ENCODE measurements around the gene CDK17.
"Not testable (repeated sequence)": the region's sequence is repeated elsewhere in the genome, so short reads cannot be mapped to it uniquely, and the experiment has no call there.

Gene CDK17

DNA sequence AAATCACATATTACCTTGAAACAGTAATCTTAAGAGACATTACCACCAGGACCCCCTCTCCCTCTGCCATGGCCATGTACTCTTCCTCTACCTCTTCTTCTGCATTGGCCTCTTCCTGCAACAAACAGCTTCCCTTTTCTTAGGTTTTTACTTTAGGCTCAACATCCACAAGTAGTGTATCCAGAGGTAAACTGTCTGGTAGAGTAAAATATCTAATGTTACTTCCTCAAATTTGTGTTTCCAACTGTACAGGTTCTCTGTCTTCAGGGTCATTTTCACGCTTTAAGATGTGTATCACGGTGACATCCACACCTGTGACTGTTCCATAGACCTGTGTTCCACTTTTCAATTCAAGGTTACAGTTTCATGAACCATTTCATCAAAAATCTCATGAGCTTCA lies 13.4 kb downstream of the CDK17 start:
- no peak for DNase-seq

DNA sequence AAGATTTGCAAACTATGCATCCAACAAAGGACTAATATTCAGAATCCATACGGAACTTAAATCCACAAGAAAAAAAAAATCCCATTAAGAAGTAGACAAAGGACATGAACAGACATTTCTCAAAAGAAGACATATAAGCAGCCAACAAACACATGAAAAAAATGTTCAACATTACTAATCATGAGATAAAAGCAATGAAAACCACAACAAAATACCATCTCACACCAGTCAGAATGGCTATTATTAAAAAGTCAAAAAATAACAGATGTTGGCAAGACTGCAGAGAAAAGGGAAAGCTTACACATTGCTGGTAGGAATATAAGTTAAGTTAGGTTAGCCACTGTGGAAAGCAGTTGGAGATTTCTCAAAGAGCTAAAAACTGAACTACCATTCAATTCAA lies 16.2 kb downstream of the CDK17 start:
- DNase-seq, result no peak

DNA sequence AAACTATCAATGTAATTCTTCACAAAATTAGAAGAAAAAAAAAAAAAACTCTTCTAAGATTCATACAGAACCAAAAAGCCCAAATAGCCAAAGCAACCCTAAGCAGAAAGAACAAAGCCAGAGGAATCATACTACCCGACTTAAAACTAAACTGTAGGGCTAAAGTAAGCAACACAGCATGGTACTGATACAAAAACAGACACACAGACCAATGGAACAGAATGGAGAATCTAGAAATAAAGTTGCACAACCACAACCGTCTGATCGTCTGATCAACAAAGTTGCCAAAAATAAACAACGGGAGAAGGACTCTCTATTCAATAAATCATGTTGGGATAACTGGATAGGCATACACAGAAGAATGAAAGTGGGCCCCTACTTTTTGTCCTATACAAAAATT lies 16.9 kb downstream of the CDK17 start:
- no peak for DNase-seq

DNA sequence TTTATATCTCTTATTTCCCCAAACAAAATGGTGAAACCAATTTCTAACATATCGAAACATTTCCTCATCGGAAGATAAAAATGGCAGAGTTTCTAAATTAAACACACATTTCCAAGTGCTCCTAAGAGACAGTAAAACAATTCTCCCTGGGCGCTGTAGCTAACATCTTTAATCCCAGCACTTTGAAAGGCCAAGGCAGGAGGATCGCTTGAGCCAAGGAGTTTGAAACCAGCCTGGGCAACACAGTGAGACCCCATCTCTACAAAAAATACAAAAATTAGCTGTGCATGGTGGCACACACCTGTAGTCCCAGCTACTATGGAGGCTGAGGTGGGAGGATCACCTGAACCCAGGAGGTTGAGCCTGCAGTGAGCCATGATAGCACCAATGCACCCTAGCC lies 20.5 kb downstream of the CDK17 start:
- DNase-seq, result not testable (repeated sequence)

DNA sequence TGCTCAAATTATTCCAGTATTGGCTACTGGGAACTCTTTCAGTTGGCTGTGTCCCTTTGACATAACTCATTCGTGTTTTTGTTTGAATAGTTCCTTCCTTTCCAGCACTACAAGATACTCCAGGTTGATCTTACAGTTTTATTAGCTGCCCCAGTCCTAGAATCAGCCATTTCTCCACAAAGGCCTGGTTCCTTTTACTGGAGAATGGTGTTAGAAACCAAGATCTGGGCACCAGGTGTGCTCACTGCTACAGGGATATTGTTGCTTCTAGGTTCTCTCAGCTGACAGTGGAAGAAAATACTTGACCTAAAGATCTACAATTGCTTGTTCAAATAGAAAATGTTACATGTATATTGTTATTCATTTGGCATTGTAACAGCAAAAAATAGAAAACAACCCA lies 21.9 kb downstream of the CDK17 start:
- no peak for DNase-seq

DNA sequence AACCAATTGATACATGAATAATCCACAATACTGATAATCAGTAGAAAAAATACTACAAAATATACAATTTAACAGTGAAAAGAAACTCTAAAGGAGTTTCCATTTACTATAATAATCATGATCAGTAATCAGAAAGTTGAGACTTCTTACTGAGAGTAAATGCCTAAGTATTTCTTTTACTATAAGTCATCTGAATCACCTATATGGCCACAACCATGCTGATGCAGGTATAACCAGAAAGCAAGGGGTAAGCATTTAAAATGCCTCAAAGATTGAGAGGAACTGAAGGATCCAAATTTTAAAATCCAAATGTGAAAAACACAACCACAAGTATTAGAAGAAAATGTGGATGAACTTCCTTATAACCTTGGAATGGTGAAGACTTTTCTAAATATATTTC lies 23.4 kb downstream of the CDK17 start:
- no peak for DNase-seq

DNA sequence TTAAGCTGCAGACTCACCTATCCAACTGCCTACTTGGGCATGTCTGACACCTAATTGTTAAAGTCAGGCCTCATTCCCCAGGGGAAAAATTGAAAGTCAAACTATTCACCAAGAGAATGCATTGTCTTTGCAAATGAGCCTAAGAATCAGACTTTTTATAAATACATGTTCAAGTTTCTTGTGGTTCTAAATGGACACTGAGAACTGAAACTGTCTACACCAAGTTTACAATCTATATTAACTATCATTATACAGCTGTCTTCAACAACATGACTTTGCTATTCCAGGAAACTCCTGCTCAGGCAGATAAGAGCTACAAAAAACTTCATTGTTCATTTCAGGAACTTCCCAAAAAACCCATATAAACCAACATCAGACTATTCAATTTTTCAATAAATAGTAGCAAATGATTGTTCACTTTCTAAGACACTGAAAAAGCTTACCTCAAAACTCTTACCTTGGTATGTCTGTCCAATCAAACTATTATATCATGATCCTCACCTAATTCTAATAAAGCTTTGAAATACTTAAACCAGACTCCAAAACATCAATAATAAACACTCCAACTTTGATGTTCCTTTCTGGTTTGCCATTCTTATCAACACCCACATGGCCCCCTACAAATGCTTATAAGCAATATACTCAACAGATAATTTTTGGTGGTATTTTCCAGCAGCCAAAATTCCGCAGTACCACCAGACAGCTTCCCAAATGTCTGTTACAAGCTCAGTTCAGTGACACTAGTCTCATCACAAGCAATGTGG lies 24.2 kb downstream of the CDK17 start:
- DNase-seq, result no peak

DNA sequence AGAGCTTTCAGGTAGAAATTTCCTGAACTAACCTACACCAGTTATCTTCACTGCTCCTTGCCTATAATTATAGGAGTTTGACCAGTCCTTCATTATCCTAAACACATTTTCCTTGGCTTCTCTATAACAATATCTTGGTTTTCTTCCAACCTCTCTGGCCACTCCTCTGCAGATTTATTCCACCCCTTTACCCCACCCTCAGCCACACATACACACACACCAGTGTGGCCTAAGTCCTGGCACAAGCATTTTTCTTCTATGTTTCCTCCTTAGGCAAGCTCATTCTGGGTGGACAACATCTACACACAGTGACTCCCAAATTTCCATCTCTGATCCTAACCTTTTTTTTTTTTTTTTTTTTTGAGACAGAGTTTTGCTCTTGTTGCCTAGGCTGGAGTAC lies 25.1 kb downstream of the CDK17 start:
- no peak for DNase-seq

DNA sequence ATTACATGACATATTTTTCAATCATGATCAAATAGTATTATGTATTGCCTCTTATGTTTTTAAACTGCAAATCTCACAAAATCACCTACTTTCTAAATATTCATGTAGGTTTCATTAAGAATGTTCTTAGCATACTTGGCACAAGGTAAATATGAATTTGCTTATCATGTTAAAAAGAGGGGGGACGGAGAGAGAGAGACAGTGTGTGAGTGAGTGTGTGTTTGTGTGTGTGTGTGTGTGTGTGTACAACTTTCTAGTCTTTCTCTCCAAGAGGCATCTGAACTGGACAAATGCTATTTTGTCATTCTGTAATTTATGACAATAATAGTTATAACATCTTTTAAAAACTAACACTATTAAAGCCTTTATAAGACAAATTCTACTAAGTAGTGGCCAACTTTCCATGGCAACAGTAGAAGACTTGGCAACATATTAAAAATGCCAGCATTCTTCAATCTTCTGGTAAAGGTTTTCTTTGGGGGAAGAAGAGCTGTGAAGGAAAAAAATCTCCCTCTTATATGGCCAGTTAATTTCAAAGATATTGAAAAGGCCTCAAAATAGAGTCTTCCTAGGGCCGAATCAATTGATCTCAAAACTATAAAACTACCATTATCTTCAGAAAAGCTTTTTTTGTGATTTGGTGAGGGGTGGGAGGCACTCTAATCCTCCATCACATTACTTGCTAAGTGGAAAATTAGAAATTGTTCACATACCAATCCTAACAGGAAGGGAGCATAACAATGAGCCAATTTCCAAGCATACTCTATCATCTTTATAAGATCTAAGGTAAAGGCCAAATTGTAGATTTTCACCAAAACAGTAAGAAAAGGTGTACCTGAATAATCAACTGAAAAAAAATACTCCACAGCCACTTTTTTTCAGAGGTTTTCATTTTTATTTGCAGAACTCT lies 28.2 kb downstream of the CDK17 start:
- no peak for DNase-seq

DNA sequence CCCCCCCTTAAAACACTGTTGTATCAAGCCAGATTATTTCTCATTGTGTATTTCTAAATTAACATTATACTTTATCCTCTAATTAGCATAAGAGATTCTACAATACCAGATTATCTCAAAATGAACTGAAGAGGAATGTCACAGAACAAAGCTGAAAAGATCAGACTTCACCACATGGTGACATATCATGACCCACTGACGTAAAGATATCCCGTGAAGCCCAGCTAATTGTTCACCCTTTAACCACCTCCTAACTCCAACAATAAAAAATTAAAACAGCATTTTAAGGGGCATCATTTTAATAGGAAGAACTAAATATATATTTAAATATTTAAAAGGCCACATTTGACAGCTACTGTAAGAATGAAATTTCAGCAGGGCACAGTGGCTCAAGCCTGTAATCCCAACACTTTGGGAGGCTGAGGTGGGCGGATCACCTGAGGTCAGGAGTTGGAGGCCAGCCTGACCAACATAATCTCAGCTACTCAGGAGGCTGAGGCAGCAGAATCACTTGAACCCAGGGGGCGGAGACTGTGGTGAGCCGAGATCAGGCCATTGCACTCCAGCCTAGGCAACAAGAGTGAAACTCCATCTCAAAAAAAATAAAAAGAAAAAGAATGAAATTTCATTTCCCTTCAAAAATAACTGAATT lies 29.0 kb downstream of the CDK17 start:
- DNase-seq, result no peak

DNA sequence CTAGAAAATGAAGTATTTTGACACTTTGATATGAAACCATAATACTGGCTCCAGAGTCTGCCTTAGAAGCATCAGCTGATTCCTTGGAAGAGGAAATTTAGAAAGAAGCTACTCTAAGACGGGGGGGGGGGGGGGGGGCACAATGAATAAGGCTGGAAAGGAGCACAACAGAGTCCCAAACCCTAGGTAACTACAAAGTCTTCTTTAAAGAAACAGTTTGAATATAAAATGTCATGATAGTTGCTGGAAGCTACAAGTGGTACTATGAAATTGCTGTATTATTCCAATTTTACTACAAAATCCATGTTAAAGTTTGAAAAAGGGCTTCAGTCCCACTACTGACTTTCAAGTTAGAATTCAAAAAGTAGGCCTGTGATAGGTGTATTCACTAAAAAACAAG lies 31.6 kb downstream of the CDK17 start:
- no peak for DNase-seq

DNA sequence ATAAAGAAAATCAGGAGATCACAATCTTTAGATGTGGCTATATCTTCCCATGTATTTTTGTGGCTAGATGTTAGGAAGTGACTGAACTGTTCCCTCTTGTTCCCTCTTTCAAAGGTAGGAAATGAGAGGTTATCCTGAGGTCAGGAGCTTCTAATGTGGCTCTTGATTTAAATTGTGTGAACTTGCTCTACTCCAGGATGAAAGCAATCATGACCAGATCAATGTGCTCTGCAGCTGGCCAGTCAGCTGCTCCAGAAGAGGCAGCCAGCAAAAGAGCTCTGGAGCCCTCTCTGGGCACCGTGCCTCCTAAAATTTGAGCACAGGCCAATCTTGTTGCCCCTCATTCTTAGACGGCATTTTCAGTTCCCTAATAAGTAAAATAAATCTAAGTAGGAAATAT lies 32.0 kb downstream of the CDK17 start:
- DNase-seq, result peak; percentile 56

DNA sequence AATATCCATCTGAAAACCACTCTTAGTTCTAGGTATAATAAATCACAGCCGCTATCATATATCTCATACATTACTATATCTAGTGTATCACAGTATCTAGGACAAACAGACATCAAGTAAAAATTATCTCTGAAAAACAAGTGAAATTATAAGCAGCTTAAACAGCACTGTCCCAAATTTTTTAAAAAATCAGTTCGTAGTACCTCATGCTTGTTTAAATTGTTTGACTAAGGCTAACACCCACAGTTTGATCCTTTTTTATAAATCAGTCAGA lies 33.9 kb downstream of the CDK17 start:
- no peak for DNase-seq

DNA sequence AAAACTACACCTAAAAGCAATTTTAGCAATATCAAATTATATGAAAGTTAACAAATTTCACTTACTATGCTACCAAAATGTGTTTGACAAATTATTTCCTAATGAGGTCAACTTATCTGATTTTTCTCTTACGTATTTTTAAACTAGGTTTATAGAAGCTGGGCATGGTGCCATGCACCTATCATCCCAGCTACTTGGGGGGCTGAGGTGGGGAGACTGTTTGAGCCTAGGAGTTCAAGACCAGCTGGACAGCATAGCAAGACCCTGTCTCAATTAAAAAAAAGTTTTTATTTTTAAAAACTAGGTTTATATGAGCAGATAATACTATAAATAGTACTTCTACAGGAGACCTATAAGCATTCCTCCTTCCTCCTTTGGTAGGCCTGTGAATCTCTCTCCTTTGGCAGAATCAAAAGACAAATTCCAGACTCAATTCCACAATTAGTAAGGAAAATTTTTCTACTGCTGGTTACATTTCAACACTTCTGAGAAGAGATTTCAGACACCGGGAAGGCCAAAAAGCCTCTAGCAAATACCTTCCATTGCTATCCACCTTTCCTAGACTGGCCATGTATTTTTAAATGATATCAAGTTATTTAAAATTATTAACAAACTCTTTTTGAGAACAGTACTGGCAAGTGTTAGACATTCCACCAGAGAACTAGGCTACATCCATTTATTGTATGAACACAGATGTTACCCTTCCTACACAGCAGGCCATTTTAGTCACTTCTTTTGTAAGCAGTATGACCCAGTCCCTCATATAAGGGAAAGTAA lies 34.4 kb downstream of the CDK17 start:
- DNase-seq, result no peak

DNA sequence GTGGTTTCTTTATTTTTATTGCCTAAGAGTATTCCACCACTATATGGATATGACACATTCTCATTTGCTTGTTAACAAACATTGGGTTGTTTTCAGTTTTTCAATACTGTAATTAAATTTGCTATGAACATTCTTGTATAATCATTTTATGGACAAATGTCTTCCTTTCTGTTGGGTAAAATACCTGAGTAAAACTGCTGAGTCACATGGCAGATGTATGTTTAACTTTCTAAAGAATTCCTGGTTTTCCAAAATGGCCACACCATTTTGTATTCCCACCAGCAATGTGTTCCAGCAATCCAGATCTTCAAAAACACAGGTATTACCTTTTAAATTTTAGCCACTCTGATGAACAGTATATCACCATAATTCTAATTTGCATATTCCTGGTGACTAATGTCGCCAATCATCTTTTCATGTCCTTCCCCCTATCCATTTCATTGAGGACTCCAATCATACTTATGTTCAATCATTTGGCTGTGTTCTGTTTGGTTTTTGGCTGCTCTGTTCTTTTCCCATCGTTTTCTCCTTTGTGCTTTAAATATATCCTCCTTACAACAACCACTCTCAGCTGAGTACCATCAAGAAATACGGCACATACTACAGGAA lies 36.0 kb downstream of the CDK17 start:
- DNase-seq, result no peak

DNA sequence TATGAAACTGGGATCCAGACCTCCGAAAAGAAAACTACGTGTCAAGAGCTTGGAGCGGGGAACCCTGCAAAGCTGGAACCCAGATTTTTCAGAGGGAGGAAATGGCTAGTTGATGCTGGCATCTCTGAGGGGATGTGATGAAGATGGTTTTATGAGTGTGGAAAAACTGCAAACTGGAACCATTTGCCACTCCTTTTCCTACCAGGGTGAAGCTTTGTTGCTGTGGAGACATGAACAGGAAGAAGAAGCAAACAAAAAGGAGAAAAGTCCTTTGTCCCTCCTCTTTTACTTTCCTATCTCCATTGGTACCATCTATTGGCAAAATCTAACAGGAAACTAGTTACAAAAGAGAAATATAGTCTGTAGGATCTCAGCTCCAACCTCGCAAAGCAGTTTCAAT lies 39.2 kb downstream of the CDK17 start:
- DNase-seq, result no peak

DNA sequence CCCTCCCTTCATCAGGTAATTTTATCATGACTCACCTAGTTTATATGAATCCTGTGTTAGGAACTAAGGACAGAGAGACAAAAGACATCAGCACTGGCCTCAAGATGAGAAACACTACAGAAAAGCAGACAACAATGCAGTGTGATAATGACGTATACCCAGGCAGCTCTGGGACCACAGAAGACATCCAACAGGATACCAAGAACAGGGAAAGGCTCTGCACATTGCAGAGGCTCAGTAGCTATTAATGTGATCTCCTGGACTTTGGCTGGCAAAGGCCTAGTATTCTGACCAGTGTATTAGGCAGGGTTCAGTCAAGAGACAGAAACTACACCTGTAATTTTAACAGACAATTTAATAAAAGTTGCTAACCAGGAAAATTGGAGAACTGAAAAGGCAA lies 39.7 kb downstream of the CDK17 start:
- DNase-seq, result no peak

DNA sequence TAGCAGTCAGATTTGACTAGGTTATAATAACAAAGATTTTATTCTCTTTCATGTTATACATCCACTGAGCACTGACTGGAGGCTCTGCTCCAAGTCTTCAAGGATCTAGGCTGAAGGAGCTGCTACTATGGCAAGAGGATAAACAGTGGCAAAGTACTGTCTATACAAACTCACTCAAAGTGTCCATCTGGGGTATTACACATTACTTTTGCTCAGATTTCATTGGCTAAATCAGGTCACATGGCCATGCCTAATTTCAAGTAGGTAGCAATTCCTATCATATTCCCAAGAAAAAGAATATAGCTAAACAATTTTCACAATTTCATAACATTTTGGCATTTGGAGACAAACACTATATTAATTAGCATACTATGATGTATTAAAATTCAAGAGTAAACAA lies 40.9 kb downstream of the CDK17 start:
- DNase-seq, result no peak

DNA sequence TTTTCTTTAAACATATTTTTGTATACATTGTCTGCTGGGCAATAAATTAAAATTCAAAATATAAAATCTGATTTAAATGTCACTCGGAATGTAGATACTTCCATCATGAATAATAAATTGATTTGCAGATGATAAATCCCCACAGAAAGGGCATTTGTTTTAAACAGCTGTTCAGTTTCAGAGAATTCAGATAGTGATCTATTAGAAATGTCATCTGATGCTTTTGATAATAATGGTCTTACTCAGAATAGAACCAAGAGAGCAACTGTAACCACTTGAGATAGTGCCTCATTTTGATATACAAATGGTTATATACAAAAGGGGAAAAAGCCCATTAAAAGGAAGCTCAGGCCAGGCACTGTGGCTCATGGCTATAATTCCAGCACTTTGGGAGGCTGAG lies 43.4 kb downstream of the CDK17 start:
- no peak for DNase-seq

DNA sequence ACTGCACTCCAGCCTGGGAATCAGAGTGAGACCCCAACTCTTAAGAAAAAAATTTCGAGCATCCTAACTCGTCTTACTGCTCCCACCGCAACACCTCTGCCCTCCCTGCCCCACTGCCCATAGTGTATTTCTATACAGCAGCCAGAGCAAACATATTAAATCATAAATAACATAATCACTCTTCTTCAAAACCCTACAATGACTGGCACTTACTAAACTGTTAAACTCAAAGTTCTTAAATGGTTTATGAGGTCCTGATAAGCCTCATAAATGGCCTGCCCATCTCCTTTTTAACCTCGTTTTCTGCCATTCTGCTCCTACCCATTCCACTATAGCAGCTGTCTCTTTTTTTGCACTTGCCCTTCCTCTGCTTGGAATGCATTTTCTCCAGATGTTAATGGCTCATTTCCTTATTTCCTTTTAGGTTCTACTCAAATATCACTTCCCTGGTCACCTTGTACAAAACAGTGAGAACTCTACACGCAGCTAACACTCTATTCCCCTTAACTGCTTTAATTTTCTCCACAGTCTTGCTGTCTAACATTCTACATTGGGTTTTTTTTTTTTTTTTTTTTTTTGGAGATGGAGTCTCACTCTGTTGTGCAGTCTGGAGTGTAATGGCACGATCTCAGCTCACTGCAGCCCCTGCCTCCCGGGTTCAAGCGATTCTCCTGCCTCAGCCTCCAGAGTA lies 45.2 kb downstream of the CDK17 start:
- DNase-seq, result no peak

DNA sequence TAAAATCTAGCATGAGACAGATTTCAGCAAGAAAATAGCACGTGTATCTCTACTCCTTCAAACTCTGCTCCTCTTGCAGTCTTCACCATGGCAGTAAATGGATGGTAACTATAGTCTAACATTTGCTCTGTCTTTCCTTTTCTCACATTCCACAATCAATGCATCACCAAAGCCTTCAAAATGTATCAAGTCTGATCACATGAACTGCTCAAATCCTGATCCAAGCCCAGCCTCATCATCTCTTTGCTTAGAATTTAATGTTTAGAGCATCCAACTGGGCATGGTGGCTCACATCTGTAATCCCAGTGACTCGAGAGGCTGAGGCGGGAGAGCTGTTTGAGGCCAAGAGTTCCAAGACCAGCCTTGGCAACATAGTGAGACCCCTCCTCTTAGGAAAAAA lies 45.9 kb downstream of the CDK17 start:
- DNase-seq, result no peak

DNA sequence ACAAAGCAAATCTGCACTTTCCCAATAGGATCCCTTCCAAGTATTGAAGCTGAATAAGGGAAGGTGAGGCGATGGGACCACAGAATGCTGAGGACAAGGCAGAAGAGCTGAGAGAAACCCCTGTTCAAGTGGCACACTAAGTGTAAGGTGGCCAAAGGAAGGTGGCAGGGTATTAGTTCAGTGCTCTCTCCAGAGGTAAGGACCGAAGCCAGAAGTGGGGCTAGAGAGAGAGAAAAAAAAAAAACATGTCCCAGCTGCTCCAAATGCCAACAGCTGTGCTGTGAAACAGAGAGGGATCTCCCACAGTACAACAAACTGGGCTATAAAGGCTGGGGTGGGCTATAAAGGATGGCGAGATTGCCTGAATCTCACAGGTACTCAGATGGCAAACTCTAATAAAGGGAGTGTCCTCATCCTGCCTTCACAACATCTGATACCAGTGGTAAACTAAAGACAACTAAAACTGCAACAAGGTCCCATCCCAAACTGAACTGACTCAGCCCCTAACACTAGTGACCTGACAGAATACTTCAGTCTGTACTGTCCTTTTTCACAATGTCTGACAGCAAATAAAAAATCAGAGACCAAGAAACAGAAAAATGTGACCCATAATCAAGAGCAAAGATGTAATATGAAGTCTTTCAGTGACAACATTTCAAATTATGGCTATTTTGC lies 47.9 kb downstream of the CDK17 start:
- no peak for DNase-seq
